Stimulated activated CD4-positive, alpha-beta T cell treated with anti-CD3 and anti-CD28 coated beads, Interleukin-4, amount 100 ng/mL, for 48 hours (primary cell): Measurements from ENCODE around the gene PRKCZ.
"Not testable (repeated sequence)": the region's sequence is repeated elsewhere in the genome, so short reads cannot be mapped to it uniquely, and the experiment has no call there.

Experiments used
- DNase-seq, 2 donors: peaks; one replicate each; pipeline ENCODE4 v3.0.0-alpha.2; 2020; ENCODE audit warnings: low read depth in 2 of 2

The PRKCZ gene

DNA sequence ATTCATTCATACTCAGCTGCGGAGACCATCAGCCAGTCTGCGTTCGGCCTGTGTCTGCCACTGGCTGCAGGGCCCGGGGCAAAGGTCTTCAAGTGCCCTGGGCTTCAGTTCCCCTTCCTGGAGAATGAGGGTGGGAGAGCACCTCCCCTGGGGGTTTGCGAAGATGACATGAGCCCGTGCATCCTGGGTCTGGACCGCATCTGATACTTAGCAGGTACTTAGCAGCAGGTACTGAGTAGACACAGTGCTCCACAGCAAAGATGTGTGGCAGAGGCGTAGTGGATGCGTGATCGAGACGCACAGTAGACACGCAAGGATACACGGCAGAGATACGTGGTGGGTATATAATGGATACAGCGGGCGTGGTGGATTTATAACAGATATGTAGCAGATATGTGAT, 51.3 kb downstream of the PRKCZ start:
- no peak for DNase-seq

DNA sequence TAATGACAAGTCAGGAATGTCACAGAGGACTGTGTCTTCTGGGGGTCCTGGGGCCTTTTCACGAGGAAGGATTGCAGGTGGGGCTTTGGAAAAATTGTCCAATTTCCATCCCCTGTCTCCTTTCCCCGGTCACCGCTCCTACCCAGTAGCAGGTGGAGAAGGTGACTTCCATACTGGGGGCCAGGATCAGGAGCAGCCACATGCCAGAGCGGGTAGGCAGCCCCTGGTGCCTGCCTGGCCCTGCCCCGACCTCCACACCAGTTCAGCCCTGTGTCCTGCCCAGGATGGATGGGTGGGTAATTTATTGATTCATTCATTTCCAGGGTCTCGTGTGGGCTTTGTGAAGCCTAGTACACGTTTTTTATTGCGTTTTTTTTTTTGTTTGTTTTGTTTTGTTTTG, 51.7 kb downstream of the PRKCZ start:
- DNase-seq = no peak

DNA sequence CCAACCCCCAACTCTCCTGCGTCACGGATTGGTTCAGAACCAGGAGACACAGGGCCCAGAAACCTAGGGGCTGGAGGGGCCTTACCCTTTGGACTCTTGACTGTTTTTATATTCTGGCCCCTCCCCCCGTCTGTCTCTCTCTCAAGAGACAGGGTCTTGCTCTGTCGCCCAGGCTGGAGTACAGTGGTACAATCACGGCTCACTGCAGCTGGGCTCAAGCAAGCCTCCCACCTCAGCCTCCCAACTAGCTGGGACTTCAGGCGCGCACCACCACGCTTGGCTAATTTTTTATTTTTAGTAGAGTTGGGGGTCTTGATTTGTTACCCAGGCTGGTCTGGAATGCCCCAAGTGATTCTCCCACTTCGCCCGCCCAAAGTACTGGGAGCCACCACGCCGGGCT, 52.5 kb downstream of the PRKCZ start:
- DNase-seq = no peak

DNA sequence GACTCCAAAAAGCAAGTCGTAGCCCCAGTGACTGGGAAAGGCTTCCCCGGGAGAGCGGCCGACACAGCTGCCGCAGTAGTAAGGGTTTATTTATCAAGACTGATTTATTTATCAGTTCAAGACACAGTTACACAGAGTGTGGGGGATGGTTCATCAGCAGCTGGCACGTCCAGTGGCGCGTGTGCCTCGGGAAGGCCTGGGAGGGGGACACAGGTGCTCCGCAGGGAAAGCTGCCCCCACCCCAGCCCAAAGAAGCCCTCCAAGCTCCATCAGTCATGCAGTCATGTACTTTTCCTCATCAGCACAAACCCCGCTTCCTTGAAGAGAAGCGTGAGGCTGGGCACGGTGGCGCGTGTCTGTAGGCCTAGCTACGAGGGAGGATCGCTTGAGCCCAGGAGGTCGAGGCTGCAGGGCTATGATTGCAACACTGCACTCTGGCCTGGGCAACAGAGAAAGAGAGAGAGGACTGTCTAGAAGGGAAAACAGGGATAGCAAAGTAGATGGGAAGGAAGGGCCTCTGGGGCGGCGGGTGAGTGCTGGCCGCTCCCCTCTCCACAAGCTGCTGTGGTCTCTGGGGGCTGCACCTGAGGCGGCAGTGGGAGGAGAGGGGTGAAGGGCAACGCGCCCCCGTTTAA, 53.2 kb downstream of the PRKCZ start:
- no peak for DNase-seq

DNA sequence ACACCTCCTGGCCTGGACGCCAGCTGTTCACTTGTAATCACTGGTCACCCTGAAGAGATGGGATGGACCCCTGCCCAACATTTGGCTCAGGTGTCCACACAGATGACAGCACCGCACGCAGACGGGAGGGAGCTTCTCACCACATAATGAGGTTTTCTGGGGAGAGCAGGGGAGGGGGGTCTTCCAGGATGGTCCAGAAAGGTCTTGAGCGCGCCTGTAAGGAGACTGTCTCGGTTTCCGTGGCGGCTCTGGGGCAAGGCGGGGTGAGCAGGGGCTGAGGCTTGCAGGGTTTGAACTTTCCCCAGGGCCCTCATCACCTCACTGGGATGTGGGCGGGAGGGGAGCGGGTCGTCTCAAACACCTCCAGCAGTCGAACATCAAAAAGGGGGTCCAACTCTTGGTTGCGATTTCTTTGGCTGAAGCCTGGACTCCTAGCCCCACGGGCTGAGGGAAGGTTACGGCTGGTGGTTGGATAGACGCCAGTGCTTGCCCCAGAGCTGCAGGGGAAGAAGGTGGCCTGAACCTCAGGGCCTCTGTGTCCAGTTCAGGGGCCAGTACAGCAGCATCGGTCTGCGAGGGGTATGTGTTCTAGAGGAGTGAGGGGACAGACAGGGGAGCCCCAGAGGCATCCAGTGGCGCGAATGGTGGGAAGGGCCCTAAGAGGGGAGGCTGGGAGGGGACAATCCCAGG, 53.8 kb downstream of the PRKCZ start:
- no peak for DNase-seq

DNA sequence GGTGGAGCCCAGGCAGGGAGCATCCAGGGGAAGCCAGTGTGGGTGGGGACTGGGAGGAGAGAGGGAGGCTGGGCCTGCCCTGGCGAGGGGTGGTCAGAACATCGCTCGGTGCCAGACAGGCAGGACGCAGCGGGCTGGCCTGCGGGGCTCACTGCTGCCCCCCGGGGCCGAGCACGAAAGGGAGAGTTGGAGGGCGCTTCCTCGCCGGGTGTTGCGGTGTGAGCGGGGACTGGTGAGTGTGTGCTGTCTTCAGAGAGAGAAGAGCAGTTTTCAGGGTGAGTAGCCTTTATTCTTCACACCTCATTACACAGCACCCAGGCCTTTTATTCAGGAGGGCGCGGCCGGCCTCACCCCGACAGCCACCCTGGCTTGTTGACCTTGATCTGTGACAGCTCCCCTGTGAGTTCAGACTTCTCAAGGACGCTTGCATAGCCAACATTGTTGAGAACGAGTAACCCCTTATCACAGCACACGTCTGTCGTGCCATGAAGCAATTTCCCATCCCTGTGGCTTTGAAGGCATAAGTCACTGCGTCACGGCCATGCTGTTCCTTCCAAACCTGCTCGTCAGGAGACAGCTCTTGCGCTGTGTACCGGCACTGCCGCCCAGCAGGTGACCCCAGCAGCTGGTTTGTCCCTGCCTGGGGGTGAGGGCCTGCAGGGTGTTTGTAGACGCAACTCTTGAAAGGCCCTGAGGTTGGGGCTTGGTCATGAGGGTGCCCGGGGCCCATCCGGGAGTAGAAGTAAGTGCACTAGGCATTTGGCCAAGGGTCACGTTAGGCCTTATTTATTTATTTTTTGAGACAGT, 54.6 kb downstream of the PRKCZ start:
- DNase-seq = no peak

DNA sequence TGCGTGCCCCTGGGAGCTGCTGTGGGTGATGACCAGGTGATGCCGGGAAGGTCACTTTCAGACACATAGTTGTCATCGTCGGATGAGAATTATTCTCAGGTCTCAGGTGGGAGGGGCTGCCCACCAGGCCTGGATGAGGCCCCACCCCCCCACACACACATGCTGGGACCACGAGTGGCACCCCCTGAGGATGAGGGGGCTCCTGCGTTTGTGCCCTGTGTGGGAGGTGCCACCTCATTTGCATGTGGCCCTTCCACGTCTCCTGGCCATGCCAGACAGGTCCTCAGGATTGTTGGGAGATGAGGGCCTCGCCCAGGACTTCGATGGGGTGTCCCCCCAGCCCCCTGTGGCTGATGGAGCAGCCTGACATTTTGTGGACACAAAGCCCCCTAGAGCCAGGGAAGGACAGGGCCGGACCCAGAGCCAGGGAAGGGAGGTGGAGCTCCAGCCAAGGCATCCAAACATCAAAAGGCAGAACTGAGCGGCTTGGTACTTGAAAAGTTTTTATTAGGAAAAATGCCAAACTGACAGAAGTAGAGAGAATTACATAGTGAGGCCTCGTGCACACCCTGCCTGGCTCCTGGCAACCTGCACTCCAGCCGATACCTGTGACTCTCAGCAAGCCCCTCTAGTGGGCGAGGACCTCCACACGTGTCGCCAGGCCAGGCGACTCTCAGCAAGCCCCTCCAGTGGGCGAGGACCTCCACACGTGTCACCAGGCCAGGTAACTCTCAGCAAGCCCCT, 55.7 kb downstream of the PRKCZ start:
- DNase-seq = no peak

DNA sequence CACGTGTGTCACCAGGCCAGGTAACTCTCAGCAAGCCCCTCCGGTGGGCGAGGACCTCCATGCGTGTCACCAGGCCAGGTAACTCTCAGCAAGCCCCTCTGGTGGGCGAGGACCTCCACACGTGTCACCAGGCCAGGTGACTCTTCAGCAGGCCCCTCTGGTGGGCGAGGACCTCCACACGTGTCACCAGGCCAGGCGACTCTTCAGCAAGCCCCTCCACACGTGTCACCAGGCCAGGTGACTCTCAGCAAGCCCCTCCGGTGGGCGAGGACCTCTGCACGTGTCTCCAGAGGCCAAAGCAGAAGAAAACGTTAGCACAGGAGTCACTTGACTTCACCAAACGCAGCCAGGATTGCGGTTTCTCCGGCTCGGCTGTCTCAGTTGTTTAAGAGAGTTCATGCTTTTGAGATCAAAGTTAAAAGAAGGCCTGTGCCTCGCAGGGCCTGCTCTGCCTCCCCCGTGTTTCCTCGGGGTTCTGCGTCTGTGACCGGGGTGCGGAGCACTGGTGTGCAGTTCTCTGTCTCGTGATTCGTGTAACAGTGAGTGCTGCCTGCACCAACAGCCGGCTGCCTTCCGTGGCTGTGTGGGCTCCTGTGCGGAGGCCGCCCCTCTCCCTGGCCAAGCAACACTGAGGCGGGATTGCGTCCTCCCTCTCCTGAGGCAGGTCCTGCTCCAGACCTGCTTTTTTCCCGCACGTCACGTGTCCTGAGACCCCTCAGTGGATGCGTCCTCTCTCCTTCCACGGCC, 56.6 kb downstream of the PRKCZ start:
- no peak for DNase-seq

DNA sequence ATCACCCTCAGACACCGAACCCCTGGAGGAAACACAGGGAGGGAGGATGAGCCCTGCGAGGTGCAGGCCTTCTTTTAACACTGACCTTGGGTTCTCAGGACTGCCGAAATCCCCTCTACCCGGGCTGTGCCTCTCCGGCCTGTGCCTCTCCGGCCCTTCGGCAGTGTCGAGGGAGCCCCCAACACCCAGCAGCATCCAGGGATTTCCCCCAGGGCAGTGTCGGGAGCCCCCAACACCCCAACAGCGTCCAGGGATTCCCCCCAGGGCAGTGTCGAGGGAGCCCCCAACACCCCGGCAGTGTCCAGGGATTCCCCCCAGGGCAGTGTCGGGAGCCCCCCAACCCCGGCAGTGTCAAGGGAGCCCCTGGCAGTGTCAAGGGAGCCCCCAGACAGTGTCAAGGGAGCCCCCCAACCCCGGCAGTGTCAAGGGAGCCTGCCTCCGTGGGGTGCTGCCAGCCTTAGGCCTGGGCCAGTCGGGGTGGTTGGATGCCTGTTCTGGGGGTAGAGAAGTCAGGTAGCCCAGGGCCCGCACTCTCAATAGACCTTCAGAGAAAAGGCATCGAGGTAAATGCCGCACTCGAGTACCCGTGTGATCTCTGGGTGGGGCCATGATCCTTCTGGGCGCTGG, 57.5 kb downstream of the PRKCZ start:
- DNase-seq = no peak

DNA sequence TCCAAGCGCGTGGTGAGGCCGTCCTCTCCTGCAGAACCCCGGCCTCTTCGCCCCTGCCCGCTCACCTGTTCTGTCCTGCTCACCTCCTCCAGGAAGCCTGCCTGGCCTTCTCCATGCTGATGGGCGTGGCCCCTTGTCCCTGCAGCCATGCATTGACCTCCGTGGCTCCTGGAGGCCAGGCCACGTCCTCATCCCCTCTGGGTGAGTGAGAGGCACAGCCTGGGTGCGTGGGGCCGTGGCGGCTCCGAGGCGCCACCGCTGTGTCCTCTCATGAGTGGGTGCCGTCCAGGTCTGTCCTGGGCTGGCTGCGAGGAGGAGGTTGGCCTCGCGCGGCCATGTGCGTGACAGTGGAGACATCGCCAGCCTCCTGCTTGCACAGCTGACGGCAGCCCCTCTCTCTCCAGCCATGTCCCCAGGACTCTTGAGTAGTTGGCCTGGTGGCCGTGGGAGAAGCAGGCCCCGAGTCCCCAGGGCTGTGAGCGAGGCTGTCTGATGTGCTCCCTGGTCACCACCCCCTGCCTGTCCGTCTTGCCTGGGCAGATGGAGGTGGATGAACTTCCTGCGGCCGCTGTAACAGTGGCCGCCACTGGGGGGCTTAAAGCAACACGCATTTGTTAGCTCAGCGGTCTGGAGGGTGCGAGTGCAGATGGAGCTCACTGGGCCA, 58.1 kb downstream of the PRKCZ start:
- no peak for DNase-seq

DNA sequence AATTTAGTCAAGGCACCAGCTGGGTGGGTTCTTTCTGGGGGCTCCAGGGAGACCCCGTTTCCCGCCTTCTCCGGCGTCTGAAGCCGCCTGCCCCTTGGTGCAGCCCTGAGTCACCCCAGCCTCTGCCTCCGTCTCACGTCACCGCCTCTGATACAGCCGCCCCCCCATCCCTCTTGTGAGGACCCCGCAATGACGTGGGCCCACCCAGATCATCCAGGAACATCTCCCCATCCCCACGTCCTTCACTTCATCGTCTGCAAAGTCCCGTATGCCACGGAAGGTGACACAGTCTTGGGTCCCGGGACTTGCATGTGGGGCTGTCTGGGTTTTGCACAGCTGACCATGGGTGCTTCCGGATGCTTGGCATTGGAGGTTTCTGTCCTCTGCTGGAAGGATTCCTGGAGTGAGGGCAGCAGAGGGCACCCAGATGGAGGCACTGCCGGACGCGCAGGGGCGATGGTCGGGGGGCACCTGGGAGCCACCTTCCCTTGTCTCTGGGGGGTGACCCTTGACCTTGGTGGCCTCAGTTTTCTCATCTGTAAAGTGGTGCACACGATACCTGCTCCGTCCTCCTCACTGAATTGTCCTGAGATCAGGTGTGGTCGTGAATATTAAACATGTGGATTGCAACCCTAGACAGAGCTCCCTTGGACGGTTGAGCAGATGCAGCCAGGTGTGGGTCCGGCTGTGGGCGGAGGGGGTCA, 58.8 kb downstream of the PRKCZ start:
- no peak for DNase-seq

DNA sequence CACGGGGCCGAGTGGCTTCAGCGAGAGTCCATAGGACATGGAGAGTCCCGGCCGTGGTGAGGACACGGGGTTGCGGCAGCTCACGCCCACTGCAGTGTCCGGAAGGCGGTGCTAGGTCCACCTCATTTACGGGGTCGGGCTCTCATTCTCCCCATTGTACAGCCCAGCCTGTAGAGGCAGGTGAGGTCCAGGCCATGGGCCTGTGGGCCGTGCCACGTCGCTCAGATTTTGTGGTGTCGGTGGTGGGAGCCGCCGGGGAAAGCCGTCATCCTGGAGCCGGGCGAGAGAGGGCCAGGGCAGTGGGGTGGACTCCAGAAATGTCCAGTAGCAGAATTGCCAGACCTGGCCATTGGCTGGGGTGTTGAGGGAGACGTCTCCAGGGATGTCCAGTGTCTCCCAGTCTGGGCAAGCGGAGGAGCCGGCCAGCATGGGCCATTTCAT, 59.4 kb downstream of the PRKCZ start:
- DNase-seq = no peak

DNA sequence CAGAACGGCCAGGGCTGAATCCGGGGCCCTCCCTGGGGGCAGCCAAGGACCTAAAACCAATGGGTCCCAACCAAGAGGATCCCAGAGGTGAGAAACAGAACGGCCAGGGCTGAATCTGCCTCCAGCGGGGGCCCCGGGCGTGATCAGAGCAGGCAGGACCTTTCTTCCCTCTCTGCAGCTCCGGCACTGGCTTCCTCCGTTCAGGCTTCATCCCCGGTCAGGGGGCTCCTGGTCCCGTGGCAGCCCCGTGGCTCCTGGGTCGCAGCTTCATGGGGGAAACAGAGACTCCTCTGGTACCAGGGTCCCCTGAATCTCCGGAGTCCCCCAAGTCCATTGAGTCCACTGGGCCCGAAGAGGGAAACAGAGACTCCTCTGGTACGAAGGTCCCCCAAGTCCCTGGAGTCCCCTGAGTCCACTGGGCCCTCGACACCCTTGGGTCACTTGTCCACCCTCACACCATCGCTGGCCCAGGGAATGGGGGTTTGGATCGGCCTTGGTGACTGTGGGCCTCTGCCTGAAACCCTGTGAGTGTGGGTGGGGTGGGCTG, 60.1 kb downstream of the PRKCZ start:
- no peak for DNase-seq

DNA sequence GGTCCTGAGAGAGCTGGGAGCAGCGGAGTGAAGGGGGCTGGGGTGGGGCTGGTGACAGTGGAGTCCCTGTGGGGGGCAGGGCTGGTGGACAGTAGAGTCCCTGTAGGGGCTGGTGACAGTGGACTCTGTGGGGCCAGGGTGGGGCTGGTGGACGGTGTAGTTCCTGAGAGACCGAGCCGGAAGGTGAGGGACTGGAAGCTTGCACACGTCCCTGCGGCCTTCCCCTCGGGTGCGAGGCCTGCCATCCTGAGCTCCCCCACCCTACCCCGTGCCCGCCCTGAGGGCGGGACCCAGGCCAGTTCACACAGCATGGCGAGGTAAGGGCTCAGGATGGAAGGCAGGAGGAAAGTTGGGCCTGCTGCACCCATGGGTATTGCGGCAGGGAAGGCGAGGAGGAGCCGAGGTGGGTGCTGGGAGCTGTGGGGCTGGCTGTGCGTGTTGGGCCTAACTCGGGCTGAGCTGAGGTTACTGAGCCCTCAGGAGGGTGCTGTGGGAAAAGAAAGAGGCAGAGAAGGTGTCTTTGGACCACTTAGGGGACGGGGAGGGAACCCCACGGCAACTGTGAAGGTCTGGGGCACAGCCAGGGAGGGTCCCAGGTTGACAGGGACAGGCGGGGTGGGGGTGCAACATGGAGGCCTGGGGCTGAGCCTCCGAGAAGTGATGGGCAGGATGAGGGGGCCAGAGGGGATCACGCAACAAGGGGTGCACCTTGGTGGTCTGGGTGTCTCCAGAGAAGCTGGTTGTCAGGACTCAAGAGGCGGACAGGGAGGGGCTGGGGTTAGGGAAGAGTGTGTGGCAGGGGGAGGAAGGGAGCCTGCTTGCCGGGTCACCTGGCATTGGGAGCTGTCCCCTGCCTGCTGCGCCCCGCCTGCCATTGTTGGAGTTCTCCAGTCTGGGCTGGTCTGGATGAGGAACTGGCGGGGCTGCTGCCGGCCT, 60.8 kb downstream of the PRKCZ start:
- DNase-seq = no peak

DNA sequence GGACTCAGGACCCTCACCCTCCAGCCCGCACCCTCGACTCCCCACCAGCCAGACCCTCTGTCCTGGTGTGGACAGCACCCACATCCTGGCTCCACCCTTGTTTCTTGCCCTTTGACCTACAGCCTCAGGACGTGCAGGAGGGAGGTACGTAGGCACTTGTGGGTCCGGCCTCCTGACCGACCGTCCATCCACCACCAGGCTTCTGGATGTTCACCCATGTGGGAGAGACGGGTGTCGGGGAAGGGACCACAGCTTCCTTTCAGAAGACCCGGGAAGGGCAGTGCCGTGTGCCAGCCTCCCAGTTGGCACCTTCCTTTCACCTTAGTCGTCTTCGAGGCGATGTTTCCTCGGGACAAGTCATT, 61.4 kb downstream of the PRKCZ start:
- DNase-seq = no peak

DNA sequence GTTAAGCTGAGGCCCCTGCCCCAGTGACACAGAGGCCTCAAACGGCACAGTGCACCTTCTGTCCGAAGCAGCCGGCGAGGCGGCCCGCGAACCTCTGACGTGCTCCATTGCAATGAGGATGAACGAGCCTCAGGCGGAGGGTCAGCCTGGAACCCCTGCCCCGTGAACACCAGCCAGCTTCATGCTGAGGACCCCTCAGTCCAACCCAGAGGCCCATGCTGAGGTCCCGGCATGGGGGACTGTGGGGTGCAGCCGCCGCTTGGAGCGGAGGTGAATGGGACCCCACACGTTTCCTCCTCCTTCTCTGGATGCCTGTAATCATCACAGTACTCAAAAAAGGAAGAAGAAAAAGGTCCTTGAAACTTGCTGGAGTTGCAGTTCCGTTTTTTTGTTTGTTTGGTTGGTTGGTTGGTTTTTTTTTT, 62.1 kb downstream of the PRKCZ start:
- DNase-seq = no peak

DNA sequence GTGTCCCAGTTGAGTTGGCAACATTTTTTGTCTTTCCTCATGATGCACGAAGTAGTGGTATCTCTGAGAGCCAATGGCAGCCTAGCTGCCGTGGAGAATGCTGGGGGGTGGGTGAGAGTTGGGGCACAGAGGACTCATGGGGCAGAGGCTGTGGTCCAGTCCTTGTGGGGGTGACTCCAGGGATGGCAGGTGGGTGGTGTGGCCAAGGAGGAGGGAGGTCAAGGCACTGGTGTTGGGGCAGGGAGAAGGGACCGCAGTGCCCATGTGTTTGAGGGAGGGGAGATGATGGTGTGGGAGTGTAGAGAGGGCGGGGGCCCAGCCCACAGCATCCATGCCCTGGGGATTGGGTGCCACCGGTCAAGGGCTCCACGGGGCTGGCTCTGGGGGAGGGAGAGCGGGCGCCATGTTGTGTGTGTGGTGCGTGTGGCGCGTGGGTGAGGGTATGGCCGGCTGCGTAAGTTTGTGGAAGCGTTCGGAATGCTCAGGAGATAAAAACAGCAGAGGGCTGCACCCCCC, 63.5 kb downstream of the PRKCZ start:
- no peak for DNase-seq

DNA sequence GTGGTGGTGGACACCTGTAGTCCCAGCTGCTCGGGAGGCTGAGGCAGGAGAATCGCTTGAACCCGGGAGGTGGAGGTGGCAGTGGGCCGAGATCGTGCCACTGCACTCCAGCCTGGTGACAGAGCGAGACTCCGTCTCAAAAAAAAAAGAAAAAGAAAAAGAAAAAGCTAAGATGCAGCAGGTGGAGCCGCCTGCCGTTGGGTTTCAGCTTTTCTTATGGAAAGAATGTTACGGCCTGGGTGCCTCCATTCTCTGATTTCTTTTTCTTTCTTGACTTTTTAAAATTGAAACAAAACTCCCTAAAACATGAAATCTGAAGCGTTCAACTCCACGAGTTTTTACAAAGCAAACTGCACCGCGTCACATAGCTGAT, 64.4 kb downstream of the PRKCZ start:
- DNase-seq = not testable (repeated sequence)
